PC-3 (cell line): Measurements from ENCODE around the gene TSPAN4. TPM values are rescaled to one million over a fixed set of nuclear protein-coding genes. Genes with fewer than 3 reads are reported as not detected.

Source experiments
- ATAC-seq: fragments of 200-7000 bp; cut with Tn5 transposase; 2 replicates; pipeline ENCODE4 v1.9.1; 2020; ENCODE audit warnings: mild to moderate bottlenecking, moderate library complexity
- BruUV-seq: library from RNA; stranded (reverse); fragments of 400-500 nt; replicated peaks from 2 replicates; lab custom pipeline; 2021; lab: Mats Ljungman, UMichigan
- CTCF ChIA-PET: fragments of 300-600 bp; sonication (Branson Sonifier 250); formaldehyde crosslinking; loops from one replicate; lab custom pipeline; 2022; ENCODE audit warnings: antibody characterized with exemption; lab: Charles Lee
- POLR2A ChIA-PET: fragments of 300-600 bp; sonication (Branson Sonifier 250); formaldehyde crosslinking; loops from one replicate; lab custom pipeline; 2022; ENCODE audit warnings: antibody characterized with exemption; ENCODE audit not compliant: unreplicated experiment; lab: Charles Lee
- DNase-seq: peaks from one replicate; pipeline ENCODE4 v3.0.0-alpha.2; 2015
- H2AFZ ChIP-seq: fragments of 300-600 bp; sonication (generic); 2 replicates; pipeline ENCODE4 v1.6.0; 2016; ENCODE audit warnings: antibody characterized with exemption, low read length
- H3F3A ChIP-seq: fragments of 300-600 bp; sonication (generic); one replicate; pipeline ENCODE4 v1.6.0; 2017; ENCODE audit warnings: antibody characterized with exemption, low read length, control low read depth, mild to moderate bottlenecking; ENCODE audit not compliant: unreplicated experiment
- H3K27ac ChIP-seq: fragments of 300-600 bp; sonication (generic); 2 replicates; pipeline ENCODE4 v1.5.1; 2016; ENCODE audit warnings: mild to moderate bottlenecking, low read length
- H3K27me3 ChIP-seq: fragments of 300-600 bp; sonication (generic); 2 replicates; pipeline ENCODE4 v1.6.1; 2016; ENCODE audit warnings: low read length, mixed read lengths
- H3K36me3 ChIP-seq: fragments of 300-600 bp; sonication (generic); 2 replicates; pipeline ENCODE4 v1.6.1; 2016; ENCODE audit warnings: low read depth, mixed run types, low read length, mixed read lengths
- H3K4me1 ChIP-seq: fragments of 300-600 bp; sonication (generic); 2 replicates; pipeline ENCODE4 v1.5.1; 2016; ENCODE audit warnings: low read length; ENCODE audit not compliant: insufficient read depth
- H3K4me2 ChIP-seq: fragments of 300-600 bp; sonication (generic); 2 replicates; pipeline ENCODE4 v1.6.0; 2016; ENCODE audit warnings: low read length
- H3K4me3 ChIP-seq: fragments of 300-600 bp; sonication (generic); 2 replicates; pipeline ENCODE4 v1.5.1; 2016; ENCODE audit warnings: mild to moderate bottlenecking, low read length, mixed read lengths
- H3K79me2 ChIP-seq: fragments of 300-600 bp; sonication (generic); 2 replicates; pipeline ENCODE4 v1.6.1; 2017; ENCODE audit warnings: low read length, mixed read lengths
- H3K9ac ChIP-seq: fragments of 300-600 bp; sonication (generic); 2 replicates; pipeline ENCODE4 v1.6.0; 2016; ENCODE audit warnings: mild to moderate bottlenecking, low read length
- H3K9me2 ChIP-seq: fragments of 300-600 bp; sonication (generic); replicated peaks from 2 replicates; pipeline ENCODE4 v1.6.1; 2016; ENCODE audit warnings: mixed run types, low read length, mixed read lengths
- H3K9me3 ChIP-seq: fragments of 300-600 bp; sonication (generic); 2 replicates; pipeline ENCODE4 v1.6.1; 2016; ENCODE audit warnings: low read length, mixed read lengths
- H4K20me1 ChIP-seq: fragments of 300-600 bp; sonication (generic); 2 replicates; pipeline ENCODE4 v1.6.1; 2016; ENCODE audit warnings: low read length, mixed read lengths
- CTCF ChIP-seq: fragments of 300-600 bp; sonication (generic); conservative IDR thresholded peaks from 2 replicates; pipeline ENCODE4 v1.5.1; 2017; ENCODE audit warnings: antibody characterized with exemption, low read depth, mild to moderate bottlenecking, low read length
- EZH2 ChIP-seq: fragments of 300-600 bp; sonication (generic); IDR thresholded peaks from one replicate; pipeline ENCODE4 v1.6.1; 2017; ENCODE audit warnings: antibody characterized with exemption, mild to moderate bottlenecking, low read length; ENCODE audit not compliant: unreplicated experiment
- EZH2phosphoT487 ChIP-seq: fragments of 300-600 bp; sonication (generic); IDR thresholded peaks from 2 replicates; pipeline ENCODE4 v1.6.1; 2018; ENCODE audit warnings: mild to moderate bottlenecking, antibody characterized with exemption, low read length, borderline replicate concordance
- intact Hi-C: fragments of 100-400 bp; cut with micrococcal nuclease; formaldehyde crosslinking; loops from 2 replicates; pipeline ENCODE4 v1.9.0; 2023
- total RNA-seq: library from RNA; depleted of rRNA; stranded (reverse); fragments of >200 nt; gene quantifications from 2 replicates; pipeline ENCODE4 v1.2.3, GENCODE V29; 2014

Gene TSPAN4
- total RNA-seq, 1 experiment from 2014 or later, result 121 TPM

GRCh38 chr11:860234-861104 is 17.8 kb downstream of the TSPAN4 start:
- CTCF ChIA-PET, result no interaction called here
- Histone ChIP-seq H2AFZ (no peak overlapping the region), H3K9ac (no peak overlapping the region), H3K4me2 (no peak overlapping the region), H3K9me3 (no peaks in the 10 kb centered on the region), H4K20me1 (no peaks in the 10 kb centered on the region), H3F3A (no peaks in the 10 kb centered on the region), H3K27me3 (no peaks in the 10 kb centered on the region), H3K4me3 (no peak overlapping the region), H3K27ac (no peak overlapping the region), H3K36me3 (no peaks in the 10 kb centered on the region), H3K9me2 (no peaks in the 10 kb centered on the region), H3K4me1 (no peaks in the 10 kb centered on the region), H3K79me2 (no peaks in the 10 kb centered on the region)
- TF ChIP-seq CTCF, result no peak
- DNase-seq (no peak), ATAC-seq (no peak)
- intact Hi-C loops, result no loop called here
- POLR2A ChIA-PET, result no interaction called here
- BruUV-seq, result no TSS peak

GRCh38 chr11:861105-861479 is 18.4 kb downstream of the TSPAN4 start:
- TF ChIP-seq CTCF (no peak), EZH2phosphoT487 (no peak), EZH2 (no peak)
- no peaks in the 10 kb centered on the region for H3K36me3 ChIP-seq
- no peaks in the 10 kb centered on the region for H3K9me3 ChIP-seq
- no peaks in the 10 kb centered on the region for H3K9me2 ChIP-seq
- DNase-seq (no peak), ATAC-seq (no peak)
- BruUV-seq, result no TSS peak
- no peak overlapping the region for H3K9ac ChIP-seq
- no peaks in the 10 kb centered on the region for H3K4me1 ChIP-seq
- intact Hi-C loops, result no loop called here
- H3F3A ChIP-seq, result no peaks in the 10 kb centered on the region
- H4K20me1 ChIP-seq, result no peaks in the 10 kb centered on the region
- H3K4me3 ChIP-seq, result no peak overlapping the region
- CTCF ChIA-PET, result no interaction called here
- H3K27me3 ChIP-seq, result no peaks in the 10 kb centered on the region
- no peak overlapping the region for H2AFZ ChIP-seq
- no peak overlapping the region for H3K4me2 ChIP-seq
- POLR2A ChIA-PET, result no interaction called here
- H3K79me2 ChIP-seq, result no peaks in the 10 kb centered on the region
- no peak overlapping the region for H3K27ac ChIP-seq

GRCh38 chr11:862081-862661 is 19.5 kb downstream of the TSPAN4 start:
- BruUV-seq, result no TSS peak
- no peak for TF ChIP-seq EZH2
- TF ChIP-seq EZH2phosphoT487, result no peak
- TF ChIP-seq CTCF, result no peak
- no peak overlapping the region for H2AFZ ChIP-seq
- H3K9me2 ChIP-seq, result no peaks in the 10 kb centered on the region
- no peak overlapping the region for H3K9ac ChIP-seq
- ATAC-seq, result no peak
- ChIA-PET POLR2A (no interaction called here), CTCF (no interaction called here)
- H3K9me3 ChIP-seq, result no peaks in the 10 kb centered on the region
- no peaks in the 10 kb centered on the region for H3K27me3 ChIP-seq
- no peak overlapping the region for H3K27ac ChIP-seq
- no peaks in the 10 kb centered on the region for H3K4me1 ChIP-seq
- no peaks in the 10 kb centered on the region for H3K79me2 ChIP-seq
- H4K20me1 ChIP-seq, result no peaks in the 10 kb centered on the region
- no peaks in the 10 kb centered on the region for H3F3A ChIP-seq
- no peak overlapping the region for H3K4me3 ChIP-seq
- intact Hi-C loops, result no loop called here
- H3K4me2 ChIP-seq, result no peak overlapping the region
- DNase-seq, result no peak
- no peaks in the 10 kb centered on the region for H3K36me3 ChIP-seq
